Neuronal stem cell (in vitro differentiated cells): ENCODE data around the gene SSC5D.
"Not testable (repeated sequence)": the region's sequence is repeated elsewhere in the genome, so short reads cannot be mapped to it uniquely, and the experiment has no call there.

ENCODE experiments used
- DNase-seq: peaks from one replicate; pipeline ENCODE4 v3.0.0-alpha.2; 2013; ENCODE audit warnings: low spot score
- H2AFZ ChIP-seq: one replicate; pipeline ENCODE4 v1.6.1; 2013; ENCODE audit warnings: mild to moderate bottlenecking, low read length, inconsistent platforms
- H2AK5ac ChIP-seq: 2 replicates; pipeline ENCODE4 v1.6.1; 2013; ENCODE audit warnings: low read depth, mild to moderate bottlenecking, inconsistent platforms, low read length, moderate library complexity, mixed read lengths
- H2BK120ac ChIP-seq: 2 replicates; pipeline ENCODE4 v1.6.1; 2013; ENCODE audit warnings: low read depth, mild to moderate bottlenecking, inconsistent platforms, low read length, moderate library complexity, mixed read lengths
- H2BK12ac ChIP-seq: one replicate; pipeline ENCODE4 v1.6.1; 2013; ENCODE audit warnings: low read length, inconsistent platforms
- H2BK15ac ChIP-seq: 2 replicates; pipeline ENCODE4 v1.6.1; 2013; ENCODE audit warnings: mild to moderate bottlenecking, low read length, inconsistent platforms, mixed read lengths
- H2BK5ac ChIP-seq: one replicate; pipeline ENCODE4 v1.6.1; 2013; ENCODE audit warnings: inconsistent platforms, mild to moderate bottlenecking, low read length, moderate library complexity
- H3K14ac ChIP-seq: one replicate; pipeline ENCODE4 v1.6.1; 2013; ENCODE audit warnings: low read length, inconsistent platforms
- H3K18ac ChIP-seq: 2 replicates; pipeline ENCODE4 v1.6.1; 2013; ENCODE audit warnings: low read length, inconsistent platforms
- H3K23ac ChIP-seq: 2 replicates; pipeline ENCODE4 v1.6.1; 2013; ENCODE audit warnings: low read depth, mild to moderate bottlenecking, mixed read lengths, low read length, inconsistent platforms; ENCODE audit not compliant: poor library complexity
- H3K27ac ChIP-seq: replicated peaks from 3 replicates; pipeline ENCODE4 v1.5.1; 2013; ENCODE audit warnings: low read length, inconsistent platforms
- H3K27me3 ChIP-seq, 3 experiments: 2 replicates each; pipeline ENCODE4 v1.6.1; 2013; ENCODE audit warnings: low read length in 3 of 3, mild to moderate bottlenecking in 2 of 3, inconsistent platforms in 1 of 3, low read depth in 1 of 3, mixed read lengths in 1 of 3, moderate library complexity in 1 of 3; ENCODE audit not compliant: control insufficient read depth in 3 of 3, insufficient read depth in 3 of 3
- H3K36me3 ChIP-seq, 2 donors: replicated peaks in 1 of 2; 2 replicates each; pipeline ENCODE4 v1.6.1; 2013; ENCODE audit warnings: low read length in 2 of 2; ENCODE audit not compliant: control insufficient read depth in 2 of 2, insufficient read depth in 2 of 2
- H3K4ac ChIP-seq: 2 replicates; pipeline ENCODE4 v1.6.1; 2013; ENCODE audit warnings: inconsistent platforms, mild to moderate bottlenecking, low read length, moderate library complexity
- H3K4me1 ChIP-seq, 2 donors: 1 replicate in 1 of 2; 2 replicates in 1 of 2; pipeline ENCODE4 v1.6.1; 2013; ENCODE audit warnings: low read length in 2 of 2, low read depth in 1 of 2; ENCODE audit not compliant: control insufficient read depth in 2 of 2, insufficient read depth in 1 of 2
- H3K4me2 ChIP-seq: one replicate; pipeline ENCODE4 v1.6.1; 2013; ENCODE audit warnings: mild to moderate bottlenecking, low read length, inconsistent platforms; ENCODE audit not compliant: insufficient read depth, poor library complexity, severe bottlenecking
- H3K4me3 ChIP-seq, 2 donors: 2 replicates each; pipeline ENCODE4 v1.5.1; 2013; ENCODE audit warnings: low read length in 2 of 2, mild to moderate bottlenecking in 2 of 2, inconsistent platforms in 1 of 2, moderate library complexity in 1 of 2
- H3K79me1 ChIP-seq: one replicate; pipeline ENCODE4 v1.6.1; 2013; ENCODE audit warnings: low read depth, mild to moderate bottlenecking, inconsistent platforms, low read length, moderate library complexity
- H3K9ac ChIP-seq: one replicate; pipeline ENCODE4 v1.6.1; 2013; ENCODE audit warnings: mild to moderate bottlenecking, low read depth, low read length, inconsistent platforms; ENCODE audit not compliant: poor library complexity
- H3K9me3 ChIP-seq, 2 donors: replicated peaks in 1 of 2; 2 replicates each; pipeline versions ENCODE3 to v1.6.1; 2013; ENCODE audit warnings: low read length in 2 of 2, mild to moderate bottlenecking in 2 of 2, inconsistent platforms in 1 of 2, low read depth in 1 of 2, mixed read lengths in 1 of 2, moderate library complexity in 1 of 2; ENCODE audit not compliant: control insufficient read depth in 2 of 2, insufficient read depth in 1 of 2
- H4K8ac ChIP-seq: one replicate; pipeline ENCODE4 v1.6.1; 2013; ENCODE audit warnings: low read depth, mild to moderate bottlenecking, inconsistent platforms, low read length, moderate library complexity
- H4K91ac ChIP-seq: one replicate; pipeline ENCODE4 v1.6.1; 2013; ENCODE audit warnings: low read length, low read depth, mild to moderate bottlenecking, inconsistent platforms; ENCODE audit not compliant: poor library complexity
- WGBS, 2 donors: extraction: QIAGEN DNeasy Blood & Tissue Kit; methylation state at CpG; one replicate each; pipeline ENCODE4 v1.1.7; 2013; ENCODE audit warnings: missing lambda C conversion rate in 2 of 2, mixed read lengths in 1 of 2; ENCODE audit not compliant: insufficient read length in 2 of 2, insufficient replicate concordance in 1 of 2; ENCODE audit errors: extremely low coverage in 2 of 2; 5-methylcytosine and 5-hydroxymethylcytosine counted together

The SSC5D gene

DNA sequence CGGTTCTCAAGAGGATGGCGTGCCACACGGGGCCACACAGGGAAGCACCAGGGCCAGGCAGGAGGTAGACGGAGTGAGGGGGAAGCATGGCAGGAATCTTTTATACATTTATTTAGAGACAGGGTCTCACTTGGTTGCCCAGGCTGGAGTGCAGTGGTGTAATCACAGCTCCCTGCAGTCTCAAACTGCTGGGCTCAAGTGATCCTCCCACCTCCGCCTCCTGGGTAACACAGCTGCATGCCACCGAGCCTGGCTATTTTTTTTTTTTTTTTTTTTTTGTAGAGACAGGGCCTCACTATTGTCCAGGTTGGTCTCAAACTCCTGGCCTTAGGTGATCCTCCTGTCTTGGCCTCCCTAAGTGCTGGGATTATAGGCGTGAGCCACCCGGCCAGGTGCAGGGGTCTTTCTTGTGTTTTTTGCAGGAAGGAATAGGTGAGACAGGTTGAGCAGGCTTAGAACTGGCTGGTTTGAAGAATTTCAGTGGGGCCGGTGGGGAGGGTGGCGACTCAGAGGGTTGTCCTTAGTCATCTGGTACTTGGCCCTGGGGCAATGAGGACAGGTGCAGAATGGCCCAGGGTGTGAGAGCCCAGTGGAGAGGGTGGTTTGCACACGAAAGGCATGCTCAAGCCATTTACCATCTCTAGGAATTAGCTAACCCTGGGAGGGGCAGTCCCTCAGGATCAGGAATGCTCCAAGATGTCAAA lies 7.6 kb downstream of the SSC5D start:
- Histone ChIP-seq H3K4me3 (no peak overlapping the region), H3K27ac (no peak overlapping the region), H2BK12ac (no peak overlapping the region), H3K23ac (no peak overlapping the region), H2BK15ac (no peak overlapping the region), H3K36me3 (no peaks in the 10 kb centered on the region), H2AK5ac (no peak overlapping the region), H3K18ac (no peak overlapping the region), H3K4me2 (no peak overlapping the region), H2BK5ac (no peak overlapping the region), H3K14ac (no peak overlapping the region), H3K79me1 (no peaks in the 10 kb centered on the region), H2AFZ (no peak overlapping the region), H4K91ac (no peak overlapping the region), H3K27me3 (no peaks in the 10 kb centered on the region), H4K8ac (no peak overlapping the region), H2BK120ac (no peak overlapping the region), H3K4me1 (peaks cover 0 to 12% of the 10 kb centered on the region in 2 donors), H3K4ac (no peak overlapping the region), H3K9ac (no peak overlapping the region), H3K9me3 (no peaks in the 10 kb centered on the region)
- DNase-seq: no peak
- WGBS, 2 donors: no CpG with 5 or more reads among the region's 11 CpGs

DNA sequence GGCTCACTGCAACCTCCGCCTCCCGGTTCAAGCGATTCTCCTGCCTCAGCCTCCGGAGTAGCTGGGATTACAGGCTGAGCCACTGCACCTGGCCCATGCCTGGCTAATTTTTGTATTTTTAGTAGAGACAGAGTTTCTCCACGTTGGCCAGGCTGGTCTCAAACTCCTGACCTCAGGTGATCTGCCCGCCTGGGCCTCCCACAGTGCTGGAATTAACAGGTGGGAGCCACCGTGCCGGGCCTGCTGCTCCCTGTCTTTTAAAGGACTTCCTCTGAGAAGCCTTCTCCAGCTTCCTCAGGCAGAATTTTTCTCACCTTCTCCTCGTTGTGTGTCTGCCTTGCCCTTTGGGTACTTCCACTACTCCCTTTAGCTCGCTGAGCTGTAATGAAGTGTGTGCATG lies 8.6 kb downstream of the SSC5D start:
- H3K23ac ChIP-seq, H3K27ac ChIP-seq, H3K14ac ChIP-seq, H3K4me3 ChIP-seq, H3K4ac ChIP-seq, H3K27me3 ChIP-seq, H3K9me3 ChIP-seq, H2BK5ac ChIP-seq, H3K36me3 ChIP-seq, H2BK12ac ChIP-seq, H2BK15ac ChIP-seq, H3K18ac ChIP-seq, H2AK5ac ChIP-seq, H4K91ac ChIP-seq, H4K8ac ChIP-seq, H2AFZ ChIP-seq, H3K4me1 ChIP-seq, H3K79me1 ChIP-seq, H3K9ac ChIP-seq, DNase-seq, H3K4me2 ChIP-seq, H2BK120ac ChIP-seq: not testable (repeated sequence)
- no CpG with 5 or more reads among the region's 10 CpGs for WGBS, 2 donors

DNA sequence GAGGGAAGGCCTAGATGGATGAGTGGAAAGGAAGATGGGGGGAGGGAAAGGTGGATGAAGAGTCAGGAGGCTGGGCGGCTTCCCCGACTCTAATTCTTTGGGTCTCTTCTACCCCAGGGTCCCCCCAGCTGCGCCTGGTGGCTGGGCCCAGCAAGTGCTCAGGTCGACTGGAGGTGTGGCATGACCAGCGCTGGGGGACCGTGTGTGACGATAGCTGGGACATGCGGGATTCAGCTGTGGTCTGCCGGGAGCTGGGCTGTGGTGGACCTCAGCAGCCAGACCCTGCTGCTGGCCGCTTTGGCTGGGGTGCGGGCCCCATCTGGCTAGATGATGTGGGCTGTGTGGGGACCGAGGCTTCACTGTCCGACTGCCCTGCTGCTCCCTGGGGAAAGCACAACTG lies 9.5 kb downstream of the SSC5D start:
- H4K91ac ChIP-seq: no peak overlapping the region
- peak overlapping the region; percentile 33 for H2BK15ac ChIP-seq
- peaks cover 0 to 7% of the 10 kb centered on the region in 2 donors for H3K4me1 ChIP-seq
- no peak overlapping the region for H3K27ac ChIP-seq
- no peak overlapping the region for H3K9ac ChIP-seq
- H3K4me2 ChIP-seq: no peak overlapping the region
- H2AFZ ChIP-seq: no peak overlapping the region
- H2BK5ac ChIP-seq: no peak overlapping the region
- DNase-seq: no peak
- peak overlapping the region; percentile 60 for H3K23ac ChIP-seq
- no peak overlapping the region for H3K4me3 ChIP-seq
- H3K14ac ChIP-seq: no peak overlapping the region
- no peak overlapping the region for H4K8ac ChIP-seq
- H3K4ac ChIP-seq: peak overlapping the region; percentile 26
- H3K27me3 ChIP-seq: no peaks in the 10 kb centered on the region
- WGBS, 2 donors: no CpG with 5 or more reads among the region's 13 CpGs
- no peaks in the 10 kb centered on the region for H3K36me3 ChIP-seq
- peak overlapping the region; percentile 33 for H3K18ac ChIP-seq
- peaks cover 0 to 3% of the 10 kb centered on the region in 2 donors for H3K9me3 ChIP-seq
- H2BK120ac ChIP-seq: no peak overlapping the region
- no peak overlapping the region for H2BK12ac ChIP-seq
- H3K79me1 ChIP-seq: no peaks in the 10 kb centered on the region
- H2AK5ac ChIP-seq: peak overlapping the region; percentile 83

DNA sequence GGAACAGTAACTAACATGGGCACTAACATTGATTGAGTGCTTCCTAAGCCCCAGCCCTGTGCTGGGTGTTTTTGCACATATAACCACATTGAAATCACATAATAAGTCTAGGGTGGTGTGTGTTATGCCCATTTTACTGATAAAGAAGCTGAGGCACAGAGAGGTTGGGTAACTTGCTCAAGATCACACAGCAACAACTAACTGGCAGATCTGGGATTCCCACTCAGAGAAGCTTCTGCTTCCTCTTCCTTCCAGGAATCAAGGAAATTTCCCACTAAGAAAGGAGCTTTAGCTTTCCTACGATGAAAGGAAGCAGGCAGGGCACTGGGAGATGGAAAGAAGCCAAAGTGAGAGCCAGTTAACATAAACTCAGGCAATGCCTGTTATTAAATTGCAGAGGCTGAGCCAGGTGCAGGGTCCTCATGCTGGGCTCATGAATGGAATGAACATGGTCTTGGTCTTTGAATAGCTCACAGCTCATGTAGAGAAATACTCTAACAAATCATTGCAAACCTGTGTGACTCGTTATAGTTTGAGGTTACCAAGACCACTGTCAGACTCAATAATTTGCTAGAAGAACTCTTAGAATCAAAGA lies 10.1 kb downstream of the SSC5D start:
- Histone ChIP-seq H3K9ac (no peak overlapping the region), H3K27ac (no peak overlapping the region), H3K27me3 (peaks cover 0 to 4% (median 2%) of the 10 kb centered on the region in 3 experiments), H4K8ac (no peak overlapping the region), H3K4ac (no peak overlapping the region), H2BK15ac (peak overlapping the region; percentile 33), H2BK12ac (no peak overlapping the region), H3K23ac (no peak overlapping the region), H3K18ac (no peak overlapping the region), H3K14ac (no peak overlapping the region), H3K9me3 (peaks cover 3 to 4% of the 10 kb centered on the region in 2 donors), H3K4me3 (no peak overlapping the region), H3K4me1 (peaks cover 0 to 7% of the 10 kb centered on the region in 2 donors), H2AK5ac (no peak overlapping the region), H4K91ac (no peak overlapping the region), H2BK120ac (no peak overlapping the region), H3K4me2 (no peak overlapping the region), H2AFZ (no peak overlapping the region), H3K79me1 (no peaks in the 10 kb centered on the region), H2BK5ac (no peak overlapping the region), H3K36me3 (no peaks in the 10 kb centered on the region)
- DNase-seq: no peak
- no CpG with 5 or more reads among the region's 2 CpGs for WGBS, 2 donors
